ES-I3 (cell line): Measurements from ENCODE around the gene C1QTNF12.

Experiments
- H3K36me3 ChIP-seq: 2 replicates; pipeline ENCODE4 v1.6.1; 2013; ENCODE audit warnings: mild to moderate bottlenecking, low read length, control low read depth, moderate library complexity; ENCODE audit not compliant: insufficient read depth
- H3K4me1 ChIP-seq: 2 replicates; pipeline ENCODE4 v1.6.1; 2013; ENCODE audit warnings: mild to moderate bottlenecking, control low read depth, low read length; ENCODE audit not compliant: insufficient read depth
- H3K9ac ChIP-seq: 2 replicates; pipeline ENCODE4 v1.6.1; 2013; ENCODE audit warnings: low read depth, mild to moderate bottlenecking, low read length, moderate library complexity
- H3K9me3 ChIP-seq: 2 replicates; pipeline ENCODE4 v1.6.1; 2013; ENCODE audit warnings: mild to moderate bottlenecking, low read length, moderate library complexity; ENCODE audit not compliant: control insufficient read depth, insufficient read depth

Gene C1QTNF12, protein sequence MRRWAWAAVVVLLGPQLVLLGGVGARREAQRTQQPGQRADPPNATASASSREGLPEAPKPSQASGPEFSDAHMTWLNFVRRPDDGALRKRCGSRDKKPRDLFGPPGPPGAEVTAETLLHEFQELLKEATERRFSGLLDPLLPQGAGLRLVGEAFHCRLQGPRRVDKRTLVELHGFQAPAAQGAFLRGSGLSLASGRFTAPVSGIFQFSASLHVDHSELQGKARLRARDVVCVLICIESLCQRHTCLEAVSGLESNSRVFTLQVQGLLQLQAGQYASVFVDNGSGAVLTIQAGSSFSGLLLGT

GRCh38 chr1:1246577-1247340, at the start of gene C1QTNF12:
TSS of gene C1QTNF12 (minus strand) at chr1:1246722. CDS start at chr1:1246690, 32 bp downstream.
- no peaks in the 10 kb centered on the region for H3K4me1 ChIP-seq
- peak within 1 kb of the TSS; percentile 11; the same call in 1 of the 2 replicates for H3K9ac ChIP-seq
- no peaks in the 10 kb centered on the region for H3K36me3 ChIP-seq
- H3K9me3 ChIP-seq: no peaks in the 10 kb centered on the region

GRCh38 chr1:1295154-1295923, 48.8 kb upstream of the C1QTNF12 start:
- Histone ChIP-seq H3K9me3 (no peaks in the 10 kb centered on the region), H3K4me1 (peaks cover 3% of the 10 kb centered on the region; the same call in 1 of the 2 replicates), H3K9ac (no peak overlapping the region), H3K36me3 (no peaks in the 10 kb centered on the region)

GRCh38 chr1:1294250-1294890, 47.8 kb upstream of the C1QTNF12 start:
- no peaks in the 10 kb centered on the region for H3K36me3 ChIP-seq
- H3K4me1 ChIP-seq: peaks cover 3% of the 10 kb centered on the region; the same call in 1 of the 2 replicates
- no peaks in the 10 kb centered on the region for H3K9me3 ChIP-seq
- peak overlapping the region; percentile 20; the same call in 1 of the 2 replicates for H3K9ac ChIP-seq

DNA sequence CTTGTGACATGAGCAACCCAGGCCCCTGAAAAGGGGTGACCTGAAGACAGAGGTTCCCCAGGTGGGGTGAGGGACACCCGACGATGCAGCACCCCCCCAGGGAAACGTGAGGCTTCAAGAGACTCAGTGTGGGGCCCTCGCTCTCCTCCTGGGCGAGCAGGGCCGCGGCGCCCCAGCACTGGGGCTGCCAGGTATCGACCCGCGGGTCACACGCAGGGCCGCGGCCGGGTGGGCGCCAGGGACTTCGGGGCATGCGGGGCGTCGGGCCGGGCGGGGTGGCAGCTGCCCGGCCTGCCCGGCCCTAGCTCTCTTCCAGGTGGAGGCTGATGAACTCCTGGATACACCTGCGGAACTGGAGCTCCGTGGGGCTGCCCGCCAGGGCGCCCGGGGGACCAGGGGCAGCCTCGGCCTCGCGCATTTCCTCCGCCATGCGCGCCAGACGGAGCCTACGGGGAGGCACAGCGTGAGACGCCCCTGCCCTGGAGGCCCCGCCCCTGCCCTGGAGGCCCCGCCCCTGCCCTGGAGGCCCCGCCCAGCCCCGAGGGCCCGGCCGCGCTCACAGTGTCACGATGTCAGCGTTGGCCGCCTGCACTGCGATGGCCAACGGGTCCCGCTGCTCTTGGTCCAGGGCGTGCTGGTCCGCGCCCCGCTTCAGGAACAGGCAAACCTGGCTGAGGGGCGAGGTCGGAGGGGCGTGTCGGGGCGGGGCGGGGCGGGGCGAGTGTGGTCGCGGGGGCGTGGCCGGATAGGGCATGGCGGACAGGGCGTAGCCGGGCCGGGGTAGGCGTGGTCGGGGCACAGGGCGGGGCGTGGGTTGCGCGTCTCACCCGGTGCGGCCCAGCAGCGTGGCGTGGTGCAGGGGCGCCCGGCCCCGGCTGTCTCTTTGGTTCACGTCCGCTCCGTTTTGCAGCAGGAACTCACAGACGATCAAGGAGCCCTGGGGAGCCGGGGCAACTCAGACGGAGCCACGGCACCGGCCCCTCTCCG, 47.0 kb upstream of the C1QTNF12 start:
- H3K9me3 ChIP-seq: no peaks in the 10 kb centered on the region
- H3K9ac ChIP-seq: peak overlapping the region; percentile 20; the same call in 1 of the 2 replicates
- H3K36me3 ChIP-seq: no peaks in the 10 kb centered on the region
- H3K4me1 ChIP-seq: peaks cover 3% of the 10 kb centered on the region; the same call in 1 of the 2 replicates

- H3K9me3 ChIP-seq: no peaks in the 10 kb centered on the region
- peaks cover 3% of the 10 kb centered on the region; the same call in 1 of the 2 replicates for H3K4me1 ChIP-seq
- no peaks in the 10 kb centered on the region for H3K36me3 ChIP-seq
- H3K9ac ChIP-seq: no peak overlapping the region
These were observed 46.3 kb upstream of the C1QTNF12 start for GRCh38 chr1:1292851-1293250.

- no peak overlapping the region for H3K9ac ChIP-seq
- peaks cover 3% of the 10 kb centered on the region; the same call in 1 of the 2 replicates for H3K4me1 ChIP-seq
- H3K36me3 ChIP-seq: no peaks in the 10 kb centered on the region
These were observed 45.9 kb upstream of the C1QTNF12 start for GRCh38 chr1:1292442-1292779.

DNA sequence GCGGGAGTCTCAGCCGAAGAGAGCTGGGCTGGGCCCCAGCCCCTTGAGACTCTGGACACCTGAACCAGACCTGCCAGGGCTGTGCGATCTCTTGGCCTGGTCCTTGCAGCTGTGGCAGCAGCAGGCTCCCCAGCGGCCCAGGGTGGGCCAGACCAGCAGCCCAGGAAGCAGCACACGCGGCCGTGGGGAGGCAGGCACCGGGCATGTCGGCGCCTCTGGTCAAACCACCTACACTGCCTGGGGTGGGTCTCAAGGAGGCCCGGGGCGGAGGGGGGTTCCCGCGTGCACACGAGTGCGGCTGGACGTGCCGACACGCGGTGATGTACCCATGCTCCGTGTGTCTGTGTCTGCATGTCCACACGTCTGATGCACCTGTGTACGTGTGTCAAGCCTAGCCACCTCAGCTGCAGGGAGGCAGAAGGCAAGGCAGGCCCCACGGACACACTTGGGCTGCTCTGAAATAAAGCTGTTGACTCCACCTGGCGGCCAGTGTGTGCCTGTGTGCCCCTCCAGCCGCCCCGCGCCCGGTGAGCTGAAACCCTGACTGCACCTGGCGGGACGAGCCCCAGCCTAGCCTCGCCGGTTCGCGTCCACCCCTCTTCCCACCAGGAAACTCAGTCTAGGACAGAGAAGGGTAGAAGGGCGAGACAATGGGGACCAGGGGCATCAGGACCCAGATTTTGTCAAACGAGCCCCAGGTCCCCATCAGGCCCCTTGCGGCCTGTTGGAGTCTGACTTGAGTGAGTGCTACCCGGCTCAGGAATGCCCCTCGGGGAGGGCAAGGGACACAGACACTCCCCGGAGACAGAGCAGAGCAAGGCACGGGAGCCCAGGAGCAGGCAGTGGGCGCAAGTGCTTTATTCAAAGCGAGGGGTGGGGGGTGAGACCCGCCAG, 45.3 kb upstream of the C1QTNF12 start:
- Histone ChIP-seq H3K9ac (no peak overlapping the region), H3K4me1 (peaks cover 3% of the 10 kb centered on the region; the same call in 1 of the 2 replicates), H3K36me3 (no peaks in the 10 kb centered on the region)

More at GRCh38 chr1:1292442-1292779, 45.9 kb upstream of the C1QTNF12 start:
- H3K9me3 ChIP-seq: no peaks in the 10 kb centered on the region

GRCh38 chr1:1291023-1291528, 44.6 kb upstream of the C1QTNF12 start:
- Histone ChIP-seq H3K4me1 (peaks cover 3% of the 10 kb centered on the region; the same call in 1 of the 2 replicates), H3K9ac (no peak overlapping the region), H3K36me3 (no peaks in the 10 kb centered on the region), H3K9me3 (no peaks in the 10 kb centered on the region)

More for the DNA sequence above, 45.3 kb upstream of the C1QTNF12 start:
- no peaks in the 10 kb centered on the region for H3K9me3 ChIP-seq

DNA sequence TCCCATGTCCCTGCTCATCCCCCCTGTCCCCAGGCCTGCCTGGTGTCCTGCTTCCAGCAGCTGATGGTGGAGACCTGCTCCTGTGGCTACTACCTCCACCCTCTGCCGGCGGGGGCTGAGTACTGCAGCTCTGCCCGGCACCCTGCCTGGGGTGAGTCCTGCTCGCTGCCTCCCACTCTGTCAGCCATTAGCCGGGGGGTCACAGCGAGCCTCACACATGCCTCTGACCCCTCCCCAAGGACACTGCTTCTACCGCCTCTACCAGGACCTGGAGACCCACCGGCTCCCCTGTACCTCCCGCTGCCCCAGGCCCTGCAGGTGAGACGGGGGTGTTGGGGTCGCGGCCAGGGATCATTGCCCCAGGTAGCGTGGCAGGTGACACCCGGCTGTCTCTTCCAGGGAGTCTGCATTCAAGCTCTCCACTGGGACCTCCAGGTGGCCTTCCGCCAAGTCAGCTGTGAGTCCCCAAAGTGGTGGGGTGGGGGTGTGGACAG, 43.8 kb upstream of the C1QTNF12 start:
- Histone ChIP-seq H3K9ac (no peak overlapping the region), H3K36me3 (no peaks in the 10 kb centered on the region), H3K9me3 (no peaks in the 10 kb centered on the region), H3K4me1 (peaks cover 3% of the 10 kb centered on the region; the same call in 1 of the 2 replicates)

DNA sequence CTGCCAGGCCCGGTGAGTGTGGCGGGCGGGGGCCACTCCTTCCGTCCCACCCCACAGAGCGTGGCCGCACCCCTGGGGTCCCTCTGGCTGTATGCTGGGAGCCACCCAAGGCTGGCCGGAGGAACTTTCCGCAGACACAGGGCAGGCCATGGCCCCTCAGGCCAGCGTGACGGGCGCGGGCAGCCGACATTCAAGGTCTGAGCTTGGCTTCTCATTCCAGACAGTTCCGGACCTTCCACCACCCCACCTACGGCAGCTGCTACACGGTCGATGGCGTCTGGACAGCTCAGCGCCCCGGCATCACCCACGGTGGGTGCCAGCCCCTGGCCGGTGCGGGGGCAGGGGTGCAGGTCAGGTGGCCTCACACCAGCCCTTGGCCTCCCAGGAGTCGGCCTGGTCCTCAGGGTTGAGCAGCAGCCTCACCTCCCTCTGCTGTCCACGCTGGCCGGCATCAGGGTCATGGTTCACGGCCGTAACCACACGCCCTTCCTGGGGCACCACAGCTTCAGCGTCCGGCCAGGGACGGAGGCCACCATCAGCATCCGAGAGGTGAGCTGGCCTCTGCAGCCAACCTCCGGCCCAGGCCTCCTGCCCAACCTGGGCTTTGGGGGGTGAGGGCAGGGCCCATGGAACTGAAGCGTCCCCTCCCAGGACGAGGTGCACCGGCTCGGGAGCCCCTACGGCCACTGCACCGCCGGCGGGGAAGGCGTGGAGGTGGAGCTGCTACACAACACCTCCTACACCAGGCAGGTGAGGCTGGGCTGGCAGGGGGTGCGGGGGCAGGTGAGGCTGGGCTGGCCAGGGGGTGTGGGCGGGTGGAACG, 41.0 kb upstream of the C1QTNF12 start:
- Histone ChIP-seq H3K4me1 (peaks cover 3% of the 10 kb centered on the region; the same call in 1 of the 2 replicates), H3K36me3 (no peaks in the 10 kb centered on the region), H3K9ac (no peak overlapping the region), H3K9me3 (no peaks in the 10 kb centered on the region)
